NCI-H1417 treated with DMSO at 0.1 percent for 48 hours (cell line): ENCODE measurements around the gene AUTS2.
"Not testable (repeated sequence)": the region's sequence is repeated elsewhere in the genome, so short reads cannot be mapped to it uniquely, and the experiment has no call there.

ENCODE experiments used
- DNase-seq: peaks from one replicate; lab custom pipeline; 2025; lab: John Stamatoyannopoulos, UW

The AUTS2 gene

GRCh38 chr7:70243443-70243842 lies 645.2 kb downstream of the AUTS2 start:
- DNase-seq = no peak

- no peak for DNase-seq
Measured at GRCh38 chr7:70257921-70258320, 659.6 kb downstream of the AUTS2 start.

GRCh38 chr7:70259502-70259901 lies 661.2 kb downstream of the AUTS2 start:
- DNase-seq = no peak

- no peak for DNase-seq
Measured at GRCh38 chr7:70263471-70264255, 665.4 kb downstream of the AUTS2 start.

- DNase-seq = no peak
Measured at GRCh38 chr7:70266186-70266585, 667.9 kb downstream of the AUTS2 start.

GRCh38 chr7:70267381-70268120 lies 669.3 kb downstream of the AUTS2 start:
- no peak for DNase-seq

- DNase-seq = no peak
Measured at GRCh38 chr7:70268179-70268578, 669.9 kb downstream of the AUTS2 start.

- no peak for DNase-seq
Measured at GRCh38 chr7:70270149-70270548, 671.9 kb downstream of the AUTS2 start.

GRCh38 chr7:70271617-70272081 lies 673.4 kb downstream of the AUTS2 start:
- peak; percentile 91 for DNase-seq

- not testable (repeated sequence) for DNase-seq
Measured at GRCh38 chr7:70275570-70275969, 677.3 kb downstream of the AUTS2 start.

- no peak for DNase-seq
Measured at GRCh38 chr7:70285187-70285586, 686.9 kb downstream of the AUTS2 start.

- DNase-seq = no peak
Measured at GRCh38 chr7:70285854-70286253, 687.6 kb downstream of the AUTS2 start.

GRCh38 chr7:70288781-70289456 lies 690.6 kb downstream of the AUTS2 start:
- no peak for DNase-seq

- no peak for DNase-seq
Measured at GRCh38 chr7:70292716-70293115, 694.4 kb downstream of the AUTS2 start.

GRCh38 chr7:70294211-70294911 lies 696.1 kb downstream of the AUTS2 start:
- no peak for DNase-seq

GRCh38 chr7:70298780-70299471 lies 700.7 kb downstream of the AUTS2 start:
- DNase-seq = no peak

- DNase-seq = no peak
Measured at GRCh38 chr7:70299472-70299807, 701.2 kb downstream of the AUTS2 start.

GRCh38 chr7:70301673-70302185 lies 703.5 kb downstream of the AUTS2 start:
- DNase-seq = no peak

GRCh38 chr7:70303309-70303708 lies 705.0 kb downstream of the AUTS2 start:
- DNase-seq = no peak

- no peak for DNase-seq
Measured at GRCh38 chr7:70303780-70304179, 705.5 kb downstream of the AUTS2 start.

GRCh38 chr7:70306173-70306572 lies 707.9 kb downstream of the AUTS2 start:
- no peak for DNase-seq
